ENCODE measurements around the gene USP47.

Gene USP47

DNA sequence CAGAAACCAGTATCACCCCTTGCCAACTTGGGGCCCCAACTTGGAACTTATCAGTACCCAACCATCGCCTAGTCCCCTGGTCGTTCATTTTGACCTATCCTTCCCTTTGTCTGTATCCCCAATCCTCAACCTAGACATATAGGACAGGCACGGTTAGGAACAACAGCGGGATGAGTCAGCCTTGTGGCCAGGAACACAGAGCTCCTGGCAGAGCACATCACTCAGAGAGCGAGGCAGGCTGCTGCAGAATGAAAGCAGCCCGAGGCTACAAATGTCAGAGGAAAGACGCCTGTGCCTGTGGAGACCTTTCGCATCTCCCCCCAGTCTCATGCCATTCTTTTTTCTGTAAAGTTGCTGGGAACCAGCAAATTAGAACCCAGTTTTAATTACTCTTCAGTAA lies 152.1 kb downstream of the USP47 start:
- no peak overlapping the region for H3K4me3 ChIP-seq (ENCODE audit: low read depth, low read length)
- DNase-seq (ENCODE audit: low read depth), result no peak
- TF ChIP-seq MYC (IDR thresholded peaks at IDR 0.05; ENCODE audit: low read depth, low read length) (no peak), MAX (IDR thresholded peaks at IDR 0.05; ENCODE audit: low read depth, low read length) (no peak), CTCF (IDR thresholded peaks at IDR 0.05; ENCODE audit: low read depth, low read length) (no peak), POLR2A (IDR thresholded peaks at IDR 0.05; ENCODE audit: extremely low read depth, insufficient read length) (no peak)

GRCh38 chr11:11995601-11996000 lies 153.8 kb downstream of the USP47 start:
- no peak overlapping the region for H3K4me3 ChIP-seq (ENCODE audit: low read depth, low read length)
- TF ChIP-seq MAX (IDR thresholded peaks at IDR 0.05; ENCODE audit: low read depth, low read length), result no peak
- no peak for TF ChIP-seq POLR2A (IDR thresholded peaks at IDR 0.05; ENCODE audit: extremely low read depth, insufficient read length)
- TF ChIP-seq MYC (IDR thresholded peaks at IDR 0.05; ENCODE audit: low read depth, low read length), result no peak
- no peak for TF ChIP-seq CTCF (IDR thresholded peaks at IDR 0.05; ENCODE audit: low read depth, low read length)

GRCh38 chr11:11996321-11997048 lies 154.7 kb downstream of the USP47 start:
- H3K4me3 ChIP-seq (ENCODE audit: low read depth, low read length), result no peak overlapping the region
- DNase-seq (ENCODE audit: low read depth), result no peak
- no peak for TF ChIP-seq MYC (IDR thresholded peaks at IDR 0.05; ENCODE audit: low read depth, low read length)
- no peak for TF ChIP-seq POLR2A (IDR thresholded peaks at IDR 0.05; ENCODE audit: extremely low read depth, insufficient read length)
- no peak for TF ChIP-seq CTCF (IDR thresholded peaks at IDR 0.05; ENCODE audit: low read depth, low read length)
- TF ChIP-seq MAX (IDR thresholded peaks at IDR 0.05; ENCODE audit: low read depth, low read length), result no peak

More at GRCh38 chr11:11995601-11996000, 153.8 kb downstream of the USP47 start:
- no peak for DNase-seq (ENCODE audit: low read depth)

DNA sequence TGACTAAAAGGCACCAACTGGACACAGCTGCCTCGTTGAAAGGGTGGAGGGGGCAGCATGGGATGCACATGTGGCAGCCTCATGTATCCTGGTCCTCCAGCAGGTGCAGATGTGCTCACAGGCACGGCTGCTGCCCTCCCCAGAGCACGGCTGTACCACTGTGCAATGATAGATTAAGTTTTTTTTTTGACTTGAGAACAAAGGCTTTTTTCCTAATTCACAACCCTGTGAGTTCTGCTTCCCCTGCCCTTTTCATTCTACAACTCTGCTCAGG lies 155.2 kb downstream of the USP47 start:
- no peak overlapping the region for H3K4me3 ChIP-seq (ENCODE audit: low read depth, low read length)
- DNase-seq (ENCODE audit: low read depth), result no peak
- TF ChIP-seq POLR2A (IDR thresholded peaks at IDR 0.05; ENCODE audit: extremely low read depth, insufficient read length) (no peak), MAX (IDR thresholded peaks at IDR 0.05; ENCODE audit: low read depth, low read length) (no peak), CTCF (IDR thresholded peaks at IDR 0.05; ENCODE audit: low read depth, low read length) (no peak), MYC (IDR thresholded peaks at IDR 0.05; ENCODE audit: low read depth, low read length) (no peak)

DNA sequence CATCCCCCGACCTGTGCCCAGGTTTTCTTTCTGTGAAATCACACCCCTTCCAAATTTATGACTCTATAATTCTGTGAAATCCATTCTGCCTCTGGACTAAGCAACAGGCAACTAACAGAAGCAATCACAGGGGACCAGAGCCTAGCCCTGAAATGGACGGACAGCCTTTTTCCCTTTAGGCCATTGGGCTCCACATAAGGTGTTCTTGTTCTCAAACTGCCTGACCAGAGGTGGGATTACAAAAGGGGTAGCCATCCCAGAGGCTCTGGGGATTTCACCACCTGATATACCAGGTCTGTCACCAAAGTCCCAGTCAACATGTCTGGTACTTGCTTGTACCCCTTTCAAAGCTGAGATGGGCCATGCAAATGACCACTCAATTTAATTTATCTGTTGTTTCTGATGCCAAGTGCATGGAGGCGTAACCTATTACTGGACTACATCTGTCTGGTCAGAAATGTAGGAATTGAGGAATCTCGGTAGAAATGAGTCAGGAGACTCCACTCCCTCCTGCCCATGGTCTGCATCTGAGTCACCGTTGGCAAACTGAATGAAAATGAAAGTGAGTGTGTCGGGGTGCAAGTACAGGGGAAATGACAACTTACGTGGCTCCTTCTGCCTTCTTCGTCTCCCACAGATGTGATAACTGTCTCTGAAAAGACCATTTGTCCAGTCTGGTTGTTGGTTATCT lies 156.5 kb downstream of the USP47 start:
- peak; percentile 23 for DNase-seq (ENCODE audit: low read depth)
- H3K4me3 ChIP-seq (ENCODE audit: low read depth, low read length), result peak overlapping the region; percentile 38
- no peak for TF ChIP-seq CTCF (IDR thresholded peaks at IDR 0.05; ENCODE audit: low read depth, low read length)
- no peak for TF ChIP-seq MAX (IDR thresholded peaks at IDR 0.05; ENCODE audit: low read depth, low read length)
- TF ChIP-seq POLR2A (IDR thresholded peaks at IDR 0.05; ENCODE audit: extremely low read depth, insufficient read length), result no peak
- no peak for TF ChIP-seq MYC (IDR thresholded peaks at IDR 0.05; ENCODE audit: low read depth, low read length)
